ENCODE measurements around the gene RAB35. TPM values are rescaled to one million over a fixed set of nuclear protein-coding genes. Genes with fewer than 3 reads are reported as not detected.

The RAB35 gene
- 23.3 and 31.7 TPM in 2 replicates for total RNA-seq (2014; rRNA removed; shearing (Covaris generic))

- no peak for DNase-seq (ENCODE audit: low read depth)
Measured at GRCh38 chr12:120116441-120116791, at the start of gene RAB35. TSS of gene RAB35 (minus strand) at chr12:120116753. CDS start at chr12:120116650, 103 bp downstream.

- DNase-seq (ENCODE audit: low read depth), result no peak
Measured at GRCh38 chr12:120164293-120164692, 47.7 kb upstream of the RAB35 start.

DNA sequence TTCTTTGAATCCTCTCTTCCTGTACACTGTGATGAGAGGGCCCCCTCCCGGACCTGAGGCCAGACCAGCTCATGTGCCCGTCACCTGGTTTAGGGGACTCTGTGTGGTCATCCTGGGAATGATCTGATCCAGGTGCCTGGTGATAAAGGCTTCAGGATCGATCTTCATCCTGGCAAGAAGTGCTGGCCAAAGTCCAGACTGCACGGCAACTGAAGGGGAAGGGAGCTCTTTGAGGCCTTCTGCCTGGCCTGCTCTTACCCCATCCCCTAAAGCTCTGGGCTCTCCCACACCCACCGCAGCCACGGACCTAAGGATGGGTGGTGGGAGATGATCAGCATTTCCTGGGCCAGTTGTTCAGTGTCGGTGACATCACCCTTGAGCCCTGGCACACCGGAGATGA, 46.2 kb upstream of the RAB35 start:
- no peak for DNase-seq (ENCODE audit: low read depth)

DNA sequence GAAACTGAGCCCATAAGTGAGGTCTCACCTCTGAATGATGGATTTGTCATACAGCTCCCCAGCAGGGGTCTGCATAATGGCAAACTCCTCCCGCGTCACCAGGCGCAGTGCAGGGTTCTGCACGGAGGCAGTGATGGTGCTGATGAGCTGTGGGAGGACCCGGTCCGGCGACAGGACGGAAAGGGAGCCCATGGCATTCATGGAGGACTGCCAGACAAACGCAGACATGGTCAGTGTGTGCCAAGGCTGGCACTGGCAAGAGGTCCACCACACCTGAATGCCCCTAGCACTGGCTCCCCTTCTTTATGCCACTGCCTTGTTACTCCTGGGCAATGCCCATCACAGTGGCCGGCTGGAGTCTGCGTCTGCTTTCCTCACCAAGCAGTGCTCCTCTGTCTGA, 45.3 kb upstream of the RAB35 start:
- no peak for DNase-seq (ENCODE audit: low read depth)

- DNase-seq (ENCODE audit: low read depth), result no peak
Measured at GRCh38 chr12:120159509-120160237, 43.1 kb upstream of the RAB35 start.

DNA sequence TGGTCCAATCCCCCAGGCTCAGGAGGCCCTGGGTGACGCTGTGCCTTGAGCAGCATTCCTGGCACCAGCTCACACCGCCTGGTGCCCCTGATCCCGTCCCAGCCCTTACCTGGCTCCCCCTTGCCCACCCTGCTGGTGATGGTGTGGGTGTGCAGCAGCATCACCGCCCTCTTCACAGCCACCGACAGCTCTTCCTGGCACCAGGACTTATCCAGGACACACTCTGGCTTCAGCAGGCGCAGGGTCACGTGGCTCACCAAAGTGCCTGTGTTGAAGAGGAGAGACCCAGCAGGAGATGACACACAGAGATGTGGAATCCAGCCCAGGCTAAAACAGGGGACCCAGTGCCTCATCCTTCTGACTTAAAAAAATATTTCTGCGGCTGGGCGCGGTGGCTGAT, 41.8 kb upstream of the RAB35 start:
- DNase-seq (ENCODE audit: low read depth), result no peak

- no peak for DNase-seq (ENCODE audit: low read depth)
Measured at GRCh38 chr12:120157678-120158077, 41.1 kb upstream of the RAB35 start.

DNA sequence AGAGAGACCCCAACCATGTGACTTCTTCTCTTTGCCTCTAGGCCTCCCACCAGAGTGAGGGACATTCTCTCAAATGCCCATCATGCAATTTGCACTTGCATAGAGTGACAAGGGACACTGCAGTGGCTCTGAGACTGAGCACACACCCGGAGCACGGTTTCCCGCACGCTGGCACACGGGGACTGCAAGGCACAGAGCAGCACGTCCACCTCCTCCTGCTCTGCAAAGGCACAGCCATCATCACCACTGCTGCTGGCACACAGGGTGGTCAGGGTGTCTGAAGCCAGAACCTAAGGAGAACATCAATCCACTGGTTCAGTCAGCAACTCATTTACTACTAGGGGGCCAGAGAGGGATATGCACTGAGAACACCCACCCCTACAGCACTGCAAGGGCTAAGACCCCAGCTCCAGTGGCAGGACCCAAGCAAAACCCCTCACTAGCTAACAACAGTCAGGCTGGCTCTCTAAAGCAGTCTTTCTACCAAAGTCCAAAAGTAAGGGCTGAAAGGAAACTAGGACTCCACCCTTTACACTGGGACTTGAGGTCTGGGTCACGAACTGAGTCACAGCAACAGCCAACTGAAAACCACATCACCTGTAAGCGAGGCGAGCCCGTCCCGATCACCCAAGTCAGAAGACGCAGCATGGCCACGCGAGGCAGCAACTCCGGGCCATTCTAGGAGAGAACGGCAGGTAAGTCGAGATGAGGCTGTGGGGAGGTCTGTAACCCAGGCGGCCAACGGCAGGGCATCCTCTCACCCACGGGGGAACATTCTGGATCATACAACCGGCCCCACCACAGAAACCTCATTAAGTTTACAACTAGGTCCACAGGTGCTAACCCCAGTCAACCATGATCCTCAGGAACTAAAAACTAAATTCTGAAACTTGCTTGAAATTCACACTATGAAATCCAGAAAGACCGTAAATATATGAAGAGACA, 40.0 kb upstream of the RAB35 start:
- no peak for DNase-seq (ENCODE audit: low read depth)

DNA sequence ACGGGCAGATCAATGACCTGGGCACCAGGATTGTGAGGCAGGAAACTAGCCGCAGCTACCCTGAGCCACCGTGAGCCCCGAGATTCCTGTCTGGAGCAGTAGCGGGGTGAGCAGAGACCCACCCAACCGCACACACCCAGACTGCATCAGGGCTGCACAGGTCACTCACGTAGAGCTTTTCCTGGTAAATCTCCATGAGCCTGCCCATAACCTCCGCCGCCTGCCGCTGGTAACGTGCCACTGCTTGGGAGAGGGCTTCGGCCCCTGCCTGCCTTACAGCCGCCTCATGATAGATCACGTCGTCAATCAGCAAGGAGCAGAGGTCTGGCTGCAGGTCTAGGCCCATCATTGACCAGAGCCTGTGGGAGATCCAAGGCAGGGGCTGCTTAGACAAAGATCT, 38.5 kb upstream of the RAB35 start:
- DNase-seq (ENCODE audit: low read depth), result no peak

- DNase-seq (ENCODE audit: low read depth), result no peak
Measured at GRCh38 chr12:120150919-120151525, 34.5 kb upstream of the RAB35 start.

DNA sequence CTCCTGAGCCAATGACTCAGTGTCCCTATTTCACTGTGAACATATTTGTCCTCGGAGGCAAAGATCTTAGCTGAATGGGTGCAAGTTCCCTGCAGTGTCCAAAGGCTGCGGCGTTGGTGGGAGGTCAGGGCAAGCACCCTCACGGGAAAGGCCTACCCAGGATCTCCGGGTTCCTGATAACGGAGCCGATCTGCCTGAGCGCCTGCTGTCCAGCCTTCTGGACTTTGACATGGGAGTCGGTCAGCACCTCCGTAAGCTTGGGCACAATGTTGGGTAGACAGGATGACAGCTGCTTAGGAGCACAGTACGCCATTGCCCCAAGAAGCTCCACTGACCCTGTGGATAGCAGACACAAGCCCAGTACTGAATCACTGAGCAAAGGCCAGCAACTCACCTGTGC, 31.5 kb upstream of the RAB35 start:
- no peak for DNase-seq (ENCODE audit: low read depth)

GRCh38 chr12:120145164-120145563, 28.6 kb upstream of the RAB35 start:
- DNase-seq (ENCODE audit: low read depth), result no peak

- DNase-seq (ENCODE audit: low read depth), result no peak
Measured at GRCh38 chr12:120144215-120144614, 27.7 kb upstream of the RAB35 start.

- no peak for DNase-seq (ENCODE audit: low read depth)
Measured at GRCh38 chr12:120142231-120142877, 25.8 kb upstream of the RAB35 start.

DNA sequence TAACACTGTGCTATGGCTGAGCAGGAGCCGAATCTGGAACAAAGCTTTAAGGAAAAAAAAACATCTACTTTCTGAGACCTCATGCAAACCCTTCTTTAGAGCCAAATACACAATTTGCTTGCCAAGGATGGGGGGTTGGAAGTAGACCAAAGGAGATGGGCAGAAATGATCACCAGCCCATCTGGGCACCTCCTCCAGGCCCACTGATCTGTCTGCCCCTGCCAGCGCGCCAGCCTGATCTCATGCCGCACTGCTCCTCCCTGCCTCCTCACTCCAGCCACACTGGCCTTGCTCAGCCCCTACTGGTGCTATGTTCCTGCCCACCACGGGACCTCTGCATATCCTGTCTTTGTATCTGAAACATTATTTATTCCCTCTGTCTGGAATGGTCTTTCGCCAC, 24.8 kb upstream of the RAB35 start:
- DNase-seq (ENCODE audit: low read depth), result no peak

DNA sequence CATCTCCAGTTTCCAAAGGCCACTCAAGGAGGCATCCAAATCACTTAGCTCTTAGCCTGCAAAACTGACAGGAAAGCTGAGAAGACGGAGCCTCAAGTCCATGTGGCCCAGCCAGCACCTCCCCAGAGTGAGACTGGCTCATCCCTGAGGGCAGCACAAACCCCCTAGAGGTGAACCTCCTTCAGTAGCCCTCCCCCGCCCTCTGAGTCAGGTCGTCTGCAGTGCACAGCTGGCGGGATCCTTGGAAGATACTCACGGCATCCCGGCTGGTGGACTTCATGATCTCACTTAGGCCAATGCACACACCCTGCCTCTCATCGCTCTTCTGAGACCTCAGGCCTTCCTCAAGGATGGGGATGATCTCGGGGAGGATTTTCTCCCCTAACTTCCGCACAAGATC, 24.1 kb upstream of the RAB35 start:
- DNase-seq (ENCODE audit: low read depth), result no peak

- DNase-seq (ENCODE audit: low read depth), result no peak
Measured at GRCh38 chr12:120139958-120140357, 23.4 kb upstream of the RAB35 start.

DNA sequence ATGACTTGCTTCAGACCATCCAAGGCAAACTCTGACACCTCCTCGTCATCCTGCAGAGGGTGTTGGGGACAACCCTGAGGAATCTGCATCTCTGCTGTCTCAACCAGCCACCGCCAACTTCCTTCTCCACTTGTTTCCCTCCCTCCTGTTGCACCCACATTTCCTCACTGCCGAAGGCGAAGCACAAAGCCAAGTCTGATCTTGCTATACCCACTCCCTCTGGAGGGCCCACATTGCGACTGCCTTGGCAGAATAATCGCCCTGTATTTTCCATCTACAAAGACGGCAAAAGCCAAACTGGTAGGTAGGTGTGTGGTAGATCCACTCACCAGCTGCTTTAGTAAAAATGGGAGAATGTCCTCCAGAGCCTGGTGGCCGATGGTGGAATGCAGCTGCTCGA, 21.8 kb upstream of the RAB35 start:
- no peak for DNase-seq (ENCODE audit: low read depth)

DNA sequence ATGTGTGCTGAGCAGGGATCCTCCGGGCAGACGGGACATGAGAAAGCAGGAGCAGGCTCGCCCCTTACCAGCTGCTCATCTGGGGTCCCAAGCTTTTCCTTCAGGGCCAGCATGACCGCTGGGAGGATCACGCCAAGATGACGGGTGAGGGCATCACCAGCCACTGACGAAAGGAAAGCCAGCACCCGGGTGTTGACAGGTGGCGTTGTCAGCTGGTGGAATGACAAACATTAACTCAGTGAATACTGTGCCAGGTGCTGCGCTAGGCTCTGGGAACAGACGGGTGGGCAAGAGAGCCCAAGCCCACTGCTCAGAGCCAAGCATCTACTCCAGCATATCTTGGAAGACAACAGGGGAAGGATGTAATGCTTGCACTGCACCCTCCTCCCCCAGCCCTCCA, 21.3 kb upstream of the RAB35 start:
- DNase-seq (ENCODE audit: low read depth), result no peak

- no peak for DNase-seq (ENCODE audit: low read depth)
Measured at GRCh38 chr12:120136093-120136770, 19.7 kb upstream of the RAB35 start.

- no peak for DNase-seq (ENCODE audit: low read depth)
Measured at GRCh38 chr12:120134307-120134980, 17.9 kb upstream of the RAB35 start.
